Measurements from ENCODE around the gene DNAAF1. TPM values are rescaled to one million over a fixed set of nuclear protein-coding genes. Genes with fewer than 3 reads are reported as not detected.

The DNAAF1 gene
- total and polyA plus RNA-seq, 2 of the 8 experiments (the other 6 are each of a cell fraction or from before 2014, with no cell fraction given): 0.09 to 0.15 TPM

- TF ChIP-seq RNF2 (IDR thresholded peaks at IDR 0.05; ENCODE audit: borderline replicate concordance, low read depth, low read length, missing control alignments, poor library complexity, severe bottlenecking) (no peak), ZNF274 (IDR thresholded peaks at IDR 0.05; ENCODE audit: borderline replicate concordance, extremely low read depth, low read length) (no peak), KDM5A (IDR thresholded peaks at IDR 0.05; ENCODE audit: low read length) (no peak), RXRA (IDR thresholded peaks at IDR 0.05; ENCODE audit: insufficient read depth, low read depth, low read length) (no peak), GTF2F1 (IDR thresholded peaks at IDR 0.05; ENCODE audit: borderline replicate concordance, low read depth, low read length) (no peak), JUN (IDR thresholded peaks at IDR 0.05; ENCODE audit: low read depth, low read length) (no peak), SRF (IDR thresholded peaks at IDR 0.05; ENCODE audit: low read depth, low read length) (no peak), SUZ12 (IDR thresholded peaks at IDR 0.05; ENCODE audit: low read length) (no peak), NANOG (IDR thresholded peaks at IDR 0.05; ENCODE audit: insufficient read depth, low read depth, low read length, poor library complexity, severe bottlenecking) (no peak), BACH1 (IDR thresholded peaks at IDR 0.05; ENCODE audit: low read length) (no peak), MAFK (IDR thresholded peaks at IDR 0.05; ENCODE audit: low read depth, low read length) (no peak), SIX5 (IDR thresholded peaks at IDR 0.05; ENCODE audit: low read depth, low read length) (no peak), CTCF (IDR thresholded peaks at IDR 0.05; ENCODE audit: control extremely low read depth in 1 of 3, insufficient read depth in 1 of 3, low read depth in 1 of 3, low read length in 3 of 3) (peak in 2 of 3 experiments; percentile 19 to 34; a peak in 3 of 4 replicates), KDM1A (IDR thresholded peaks at IDR 0.05; ENCODE audit: borderline replicate concordance, low read length) (no peak), EZH2 (IDR thresholded peaks at IDR 0.05; ENCODE audit: low read depth, low read length, severe bottlenecking) (no peak), SIRT6 (IDR thresholded peaks at IDR 0.05; ENCODE audit: low read length) (no peak), SP1 (IDR thresholded peaks at IDR 0.05; ENCODE audit: low read depth, low read length) (peak; percentile 25; the same call in 1 of the 2 replicates), NRF1 (IDR thresholded peaks at IDR 0.05; ENCODE audit: low read depth, low read length) (peak; percentile 82), RAD21 (IDR thresholded peaks at IDR 0.05 in 1 of 2, conservative IDR thresholded peaks at IDR 0.05 in 1 of 2; ENCODE audit: low read depth in 2 of 2, low read length in 2 of 2) (peak in 1 of 2 experiments; percentile 17; a peak in 2 of 4 replicates), CREB1 (IDR thresholded peaks at IDR 0.05) (no peak), HDAC6 (IDR thresholded peaks at IDR 0.05; ENCODE audit: low read depth, low read length) (no peak)
Measured at GRCh38 chr16:84144859-84145639, at the start of gene DNAAF1, which contains the start of gene HSDL1 (continued).

All from H1 (cell line).